GM23338 (cell line): ENCODE data around the gene PTCHD1. TPM values are rescaled to one million over a fixed set of nuclear protein-coding genes. Genes with fewer than 3 reads are reported as not detected.

ENCODE experiments used
- ATAC-seq: fragments of 200-7000 bp; cut with Tn5 transposase; 3 replicates; pipeline ENCODE4 v1.9.1; 2020
- DNase-seq: peaks from one replicate; pipeline ENCODE4 v3.0.0-alpha.2; 2015; ENCODE audit warnings: low spot score
- H2AFZ ChIP-seq: fragments of 200-600 bp; sonication (generic); 2 replicates; pipeline ENCODE4 v1.8.0; 2016; ENCODE audit warnings: antibody characterized with exemption, mild to moderate bottlenecking, moderate library complexity
- H3F3A ChIP-seq: fragments of 200-600 bp; sonication (generic); replicated peaks from 2 replicates; pipeline ENCODE4 v1.8.0; 2017; ENCODE audit warnings: antibody characterized with exemption, mixed run types, low read depth
- H3K27ac ChIP-seq: fragments of 200-600 bp; sonication (generic); 2 replicates; pipeline ENCODE4 v1.6.1; 2016; ENCODE audit warnings: low read depth
- H3K27me3 ChIP-seq: fragments of 200-600 bp; sonication (generic); 2 replicates; pipeline ENCODE4 v1.8.0; 2016; ENCODE audit warnings: mild to moderate bottlenecking, mixed run types, moderate library complexity; ENCODE audit not compliant: insufficient read depth
- H3K36me3 ChIP-seq: fragments of 200-600 bp; sonication (generic); 2 replicates; pipeline ENCODE4 v1.8.0; 2016; ENCODE audit warnings: mild to moderate bottlenecking; ENCODE audit not compliant: insufficient read depth
- H3K4me1 ChIP-seq: fragments of 200-600 bp; sonication (generic); 2 replicates; pipeline ENCODE4 v1.8.0; 2016; ENCODE audit warnings: mild to moderate bottlenecking, moderate library complexity; ENCODE audit not compliant: insufficient read depth
- H3K4me2 ChIP-seq: fragments of 200-600 bp; sonication (generic); 2 replicates; pipeline ENCODE4 v1.7.1; 2017; ENCODE audit warnings: mixed run types
- H3K4me3 ChIP-seq: fragments of 200-600 bp; sonication (generic); 2 replicates; pipeline ENCODE4 v1.6.1; 2016; ENCODE audit warnings: mixed run types
- H3K79me2 ChIP-seq: fragments of 200-600 bp; sonication (generic); replicated peaks from 2 replicates; pipeline ENCODE4 v1.8.0; 2017; ENCODE audit warnings: mild to moderate bottlenecking; ENCODE audit not compliant: insufficient read depth
- H3K9me2 ChIP-seq: fragments of 200-600 bp; sonication (generic); 2 replicates; pipeline ENCODE4 v1.8.0; 2017; ENCODE audit not compliant: insufficient read depth
- H4K20me1 ChIP-seq: fragments of 200-600 bp; sonication (generic); replicated peaks from 2 replicates; pipeline ENCODE4 v1.8.0; 2017; ENCODE audit warnings: mild to moderate bottlenecking; ENCODE audit not compliant: insufficient read depth
- H3K27ac Mint-ChIP-seq: 2 replicates; pipeline ENCODE4 v1.8.0; 2020; ENCODE audit warnings: inconsistent platforms, mild to moderate bottlenecking, moderate library complexity, mixed read lengths
- H3K27me3 Mint-ChIP-seq: 3 replicates; pipeline ENCODE4 v1.8.0; 2022; ENCODE audit warnings: low read depth, mild to moderate bottlenecking, moderate library complexity, mixed read lengths, inconsistent platforms; ENCODE audit not compliant: insufficient read depth, poor library complexity
- H3K36me3 Mint-ChIP-seq: 3 replicates; pipeline ENCODE4 v1.8.0; 2021; ENCODE audit warnings: low read depth, mild to moderate bottlenecking, inconsistent platforms, moderate library complexity, mixed read lengths
- H3K4me1 Mint-ChIP-seq: 3 replicates; pipeline ENCODE4 v1.8.0; 2020; ENCODE audit warnings: mild to moderate bottlenecking, inconsistent platforms, mixed read lengths
- H3K4me3 Mint-ChIP-seq: 3 replicates; pipeline ENCODE4 v1.8.0; 2021; ENCODE audit warnings: moderate library complexity, mild to moderate bottlenecking, inconsistent platforms, mixed read lengths
- H3K9me3 Mint-ChIP-seq: 3 replicates; pipeline ENCODE4 v1.8.0; 2020; ENCODE audit warnings: moderate library complexity, mild to moderate bottlenecking, inconsistent platforms, mixed read lengths
- CTCF ChIP-seq, 2 experiments: fragments of 200-600 bp in 1 of 2; sonication (generic) in 1 of 2; conservative IDR thresholded peaks; 2 replicates each; pipeline versions ENCODE4 v1.5.1 to v1.6.1; 2016 to 2017; ENCODE audit warnings: antibody characterized with exemption in 2 of 2, low read depth in 2 of 2, mild to moderate bottlenecking in 2 of 2, moderate library complexity in 1 of 2
- EZH2 ChIP-seq: fragments of 200-600 bp; sonication (generic); IDR thresholded peaks from one replicate; pipeline ENCODE4 v1.8.0; 2017; ENCODE audit warnings: antibody characterized with exemption, mild to moderate bottlenecking, low read depth; ENCODE audit not compliant: unreplicated experiment
- EZH2phosphoT487 ChIP-seq: fragments of 200-600 bp; sonication (generic); IDR thresholded peaks from one replicate; pipeline ENCODE4 v1.8.1; 2018; ENCODE audit warnings: antibody characterized with exemption; ENCODE audit not compliant: unreplicated experiment
- JUNB ChIP-seq: IDR thresholded peaks from one replicate; pipeline ENCODE4 v1.6.1; 2016; ENCODE audit warnings: antibody characterized with exemption; ENCODE audit not compliant: unreplicated experiment
- ZNF114 ChIP-seq: fragments of 250-450 bp; sonication (Bioruptor Pico); IDR thresholded peaks from 2 replicates; pipeline ENCODE4 v1.5.0; 2020; ENCODE audit warnings: mild to moderate bottlenecking, moderate library complexity
- ZNF331 ChIP-seq: fragments of 250-450 bp; sonication (Bioruptor Pico); IDR thresholded peaks from 2 replicates; pipeline ENCODE4 v1.5.0; 2020; ENCODE audit warnings: low read depth, mild to moderate bottlenecking, moderate library complexity
- polyA plus RNA-seq: library from polyadenylated mRNA; unstranded; fragments of >200 nt; fragmentation: Nextera tagmentation; extraction: Ambion mirVana; gene quantifications from 2 replicates; pipeline ENCODE4 v1.2.1, GENCODE V29; 2016
- total RNA-seq: library from RNA; depleted of rRNA; stranded (reverse); fragments of >200 nt; shearing (Covaris generic); gene quantifications from 2 replicates; pipeline ENCODE4 v1.2.3, GENCODE V29; 2014

PTCHD1 gene
- total and polyA plus RNA-seq, 2 experiments from 2014 or later, result 1.5 to 1.9 TPM

GRCh38 chrX:23396263-23396662, 61.6 kb downstream of the PTCHD1 start (continued):
- TF ChIP-seq CTCF (conservative IDR thresholded peaks at IDR 0.05; ENCODE audit: low read depth in 2 of 2), result no peak

- no peak for ATAC-seq
- Histone ChIP-seq H3K4me3 (no peak overlapping the region), H3K27ac (no peak overlapping the region)
Measured at GRCh38 chrX:23398570-23398969, 63.9 kb downstream of the PTCHD1 start.

GRCh38 chrX:23403849-23404248, 69.2 kb downstream of the PTCHD1 start:
- Histone ChIP-seq H3K36me3 (no peaks in the 10 kb centered on the region), H3K4me2 (no peak overlapping the region), H4K20me1 (no peaks in the 10 kb centered on the region), H3K27ac (no peak overlapping the region), H2AFZ (no peak overlapping the region), H3K4me1 (no peaks in the 10 kb centered on the region; the same call in 1 of the 2 replicates), H3F3A (no peaks in the 10 kb centered on the region), H3K4me3 (no peak overlapping the region), H3K9me2 (no peaks in the 10 kb centered on the region), H3K27me3 (no peaks in the 10 kb centered on the region), H3K79me2 (no peaks in the 10 kb centered on the region)
- H3K27ac Mint-ChIP-seq, result no peak overlapping the region
- DNase-seq (peak; percentile 37), ATAC-seq (peak; percentile 29; the same call in 1 of the 3 replicates)
- peaks cover 2% of the 10 kb centered on the region for H3K27me3 Mint-ChIP-seq
- H3K4me3 Mint-ChIP-seq, result no peak overlapping the region
- no peaks in the 10 kb centered on the region for H3K9me3 Mint-ChIP-seq
- H3K36me3 Mint-ChIP-seq, result no peaks in the 10 kb centered on the region
- TF ChIP-seq JUNB (no peak), CTCF (conservative IDR thresholded peaks at IDR 0.05; ENCODE audit: low read depth in 2 of 2) (peak; percentile 54 to 64)
- peaks cover 3% of the 10 kb centered on the region; the same call in 2 of the 3 replicates for H3K4me1 Mint-ChIP-seq

More at GRCh38 chrX:23398570-23398969, 63.9 kb downstream of the PTCHD1 start:
- Histone ChIP-seq H3K36me3 (no peaks in the 10 kb centered on the region), H3K4me2 (no peak overlapping the region), H3K9me2 (no peaks in the 10 kb centered on the region), H3K79me2 (no peaks in the 10 kb centered on the region), H2AFZ (no peak overlapping the region), H4K20me1 (no peaks in the 10 kb centered on the region), H3K27me3 (no peaks in the 10 kb centered on the region), H3K4me1 (no peaks in the 10 kb centered on the region; the same call in 1 of the 2 replicates), H3F3A (no peaks in the 10 kb centered on the region)
- no peaks in the 10 kb centered on the region for H3K9me3 Mint-ChIP-seq
- H3K27ac Mint-ChIP-seq, result no peak overlapping the region
- no peak for DNase-seq
- H3K27me3 Mint-ChIP-seq, result peaks cover 4% of the 10 kb centered on the region
- H3K36me3 Mint-ChIP-seq, result no peaks in the 10 kb centered on the region
- no peak overlapping the region for H3K4me3 Mint-ChIP-seq
- TF ChIP-seq EZH2, result no peak
- TF ChIP-seq ZNF331 (CRISPR knock-in tag), result no peak
- TF ChIP-seq EZH2phosphoT487, result no peak
- no peak for TF ChIP-seq ZNF114
- TF ChIP-seq CTCF (conservative IDR thresholded peaks at IDR 0.05; ENCODE audit: low read depth in 2 of 2), result no peak
- H3K4me1 Mint-ChIP-seq, result peaks cover 5% of the 10 kb centered on the region; the same call in 2 of the 3 replicates
